Measurements from ENCODE around the gene CD4.
"Not testable (repeated sequence)": the region's sequence is repeated elsewhere in the genome, so short reads cannot be mapped to it uniquely, and the experiment has no call there.

CD4 gene

GRCh38 chr12:6861391-6861790 lies 72.1 kb downstream of the CD4 start:
- DNase-seq (ENCODE audit: low read depth) = no peak

GRCh38 chr12:6863033-6863432 lies 73.7 kb downstream of the CD4 start:
- TF ChIP-seq, protein P1, sequence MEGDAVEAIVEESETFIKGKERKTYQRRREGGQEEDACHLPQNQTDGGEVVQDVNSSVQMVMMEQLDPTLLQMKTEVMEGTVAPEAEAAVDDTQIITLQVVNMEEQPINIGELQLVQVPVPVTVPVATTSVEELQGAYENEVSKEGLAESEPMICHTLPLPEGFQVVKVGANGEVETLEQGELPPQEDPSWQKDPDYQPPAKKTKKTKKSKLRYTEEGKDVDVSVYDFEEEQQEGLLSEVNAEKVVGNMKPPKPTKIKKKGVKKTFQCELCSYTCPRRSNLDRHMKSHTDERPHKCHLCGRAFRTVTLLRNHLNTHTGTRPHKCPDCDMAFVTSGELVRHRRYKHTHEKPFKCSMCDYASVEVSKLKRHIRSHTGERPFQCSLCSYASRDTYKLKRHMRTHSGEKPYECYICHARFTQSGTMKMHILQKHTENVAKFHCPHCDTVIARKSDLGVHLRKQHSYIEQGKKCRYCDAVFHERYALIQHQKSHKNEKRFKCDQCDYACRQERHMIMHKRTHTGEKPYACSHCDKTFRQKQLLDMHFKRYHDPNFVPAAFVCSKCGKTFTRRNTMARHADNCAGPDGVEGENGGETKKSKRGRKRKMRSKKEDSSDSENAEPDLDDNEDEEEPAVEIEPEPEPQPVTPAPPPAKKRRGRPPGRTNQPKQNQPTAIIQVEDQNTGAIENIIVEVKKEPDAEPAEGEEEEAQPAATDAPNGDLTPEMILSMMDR (IDR thresholded peaks at IDR 0.05; ENCODE audit: insufficient read depth, low read depth, low read length, missing control alignments) = no peak
- no peak overlapping the region for H3K4me3 ChIP-seq (ENCODE audit: low read depth, low read length)
- DNase-seq (ENCODE audit: low read depth) = no peak

More at GRCh38 chr12:6861391-6861790, 72.1 kb downstream of the CD4 start:
- TF ChIP-seq, protein P1 (IDR thresholded peaks at IDR 0.05; ENCODE audit: insufficient read depth, low read depth, low read length, missing control alignments) = no peak
- no peak overlapping the region for H3K4me3 ChIP-seq (ENCODE audit: low read depth, low read length)

- no peak overlapping the region for H3K4me3 ChIP-seq (ENCODE audit: low read depth, low read length)
- no peak for DNase-seq (ENCODE audit: low read depth)
- TF ChIP-seq, protein P1 (IDR thresholded peaks at IDR 0.05; ENCODE audit: insufficient read depth, low read depth, low read length, missing control alignments) = no peak
Observed at GRCh38 chr12:6863586-6864321, 74.4 kb downstream of the CD4 start.

GRCh38 chr12:6865307-6865706 lies 76.0 kb downstream of the CD4 start:
- not testable (repeated sequence) for DNase-seq (ENCODE audit: low read depth); H3K4me3 ChIP-seq (ENCODE audit: low read depth, low read length)

- no peak for DNase-seq (ENCODE audit: low read depth)
- no peak overlapping the region for H3K4me3 ChIP-seq (ENCODE audit: low read depth, low read length)
- TF ChIP-seq, protein P1 (IDR thresholded peaks at IDR 0.05; ENCODE audit: insufficient read depth, low read depth, low read length, missing control alignments) = no peak
Observed at GRCh38 chr12:6866163-6866919, 77.0 kb downstream of the CD4 start.

DNA sequence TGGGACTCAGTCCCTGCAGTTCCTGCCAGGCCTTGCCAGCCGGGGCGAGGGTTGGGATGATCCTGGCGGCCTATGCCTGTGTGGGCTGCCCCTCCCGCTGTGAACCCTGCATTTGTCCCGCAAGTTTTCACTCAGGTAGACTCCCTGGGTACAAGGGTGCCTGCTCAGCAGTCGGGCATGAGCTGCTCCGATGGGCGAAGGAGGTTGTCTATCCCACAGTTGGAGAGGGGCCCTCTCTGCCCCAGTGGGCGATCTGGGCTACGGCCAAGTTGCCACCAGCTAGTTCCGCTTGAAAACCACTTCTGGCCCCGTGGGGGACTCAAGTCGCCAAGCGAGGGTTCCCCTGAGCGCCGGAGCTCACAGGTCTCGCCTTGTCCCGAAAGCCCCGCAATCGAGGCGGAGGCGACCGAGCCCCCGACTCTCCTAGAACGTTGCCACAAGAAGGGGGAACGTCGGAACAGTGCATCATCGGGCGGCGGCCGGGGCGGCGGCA lies 77.6 kb downstream of the CD4 start:
- DNase-seq (ENCODE audit: low read depth) = no peak
- H3K4me3 ChIP-seq (ENCODE audit: low read depth, low read length) = peak overlapping the region; percentile 97
- TF ChIP-seq, protein P1 (IDR thresholded peaks at IDR 0.05; ENCODE audit: insufficient read depth, low read depth, low read length, missing control alignments) = no peak

DNA sequence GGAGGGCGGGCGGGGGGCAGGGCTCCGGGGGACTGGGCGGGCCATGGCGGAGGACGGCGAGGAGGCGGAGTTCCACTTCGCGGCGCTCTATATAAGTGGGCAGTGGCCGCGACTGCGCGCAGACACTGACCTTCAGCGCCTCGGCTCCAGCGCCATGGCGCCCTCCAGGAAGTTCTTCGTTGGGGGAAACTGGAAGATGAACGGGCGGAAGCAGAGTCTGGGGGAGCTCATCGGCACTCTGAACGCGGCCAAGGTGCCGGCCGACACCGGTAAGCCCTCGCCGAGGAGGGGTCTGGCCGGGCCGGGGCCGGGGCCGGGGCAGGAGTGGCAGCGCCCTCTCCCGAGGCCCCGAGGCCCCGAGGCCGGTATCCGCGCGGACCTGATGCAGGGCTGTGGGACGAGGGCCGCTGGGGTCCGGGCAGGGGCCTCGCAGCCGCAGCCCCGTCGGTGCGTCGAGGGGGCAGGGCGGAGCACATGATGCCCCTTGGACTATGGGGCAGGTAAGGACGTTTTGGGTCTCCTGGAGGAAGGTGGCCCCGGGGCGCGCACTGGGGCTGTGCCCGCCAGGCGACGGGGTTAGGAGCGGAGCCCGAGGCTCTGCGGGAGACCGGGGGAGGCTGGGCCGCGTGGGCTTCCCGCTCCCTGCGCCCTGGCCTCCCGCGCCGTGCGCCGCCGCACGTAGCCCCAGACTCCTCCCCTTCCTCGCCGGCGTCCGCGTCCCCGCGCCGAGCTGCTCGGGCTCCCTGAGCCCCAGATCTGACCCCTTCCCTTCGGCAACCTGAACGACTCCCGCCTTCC lies 78.3 kb downstream of the CD4 start, which contains the start of gene TPI1:
TSS of gene TPI1 (plus strand) at position 119 of the 798 bp plus-strand sequence. CDS start at position 155, 36 bp downstream.
- peak within 1 kb of the TSS; percentile 97 for H3K4me3 ChIP-seq (ENCODE audit: low read depth, low read length)
- peak; percentile 92 for DNase-seq (ENCODE audit: low read depth)
- TF ChIP-seq, protein P1 (IDR thresholded peaks at IDR 0.05; ENCODE audit: insufficient read depth, low read depth, low read length, missing control alignments) = no peak
